Prostate gland (tissue), 2 donors: ENCODE measurements around the gene MED22. TPM values are rescaled to one million over a fixed set of nuclear protein-coding genes. Genes with fewer than 3 reads are reported as not detected.

ENCODE experiments used
- DNase-seq: peaks from one replicate; pipeline ENCODE4 v3.0.0-alpha.2; 2019; ENCODE audit warnings: low spot score
- H3K27ac ChIP-seq, 2 donors: fragments of 200-600 bp; sonication (generic); 2 replicates each; pipeline ENCODE4 v1.5.1; 2017 to 2019
- H3K27me3 ChIP-seq: fragments of 200-600 bp; sonication (generic); replicated peaks from 2 replicates; pipeline ENCODE4 v1.5.1; 2019; ENCODE audit not compliant: insufficient read depth
- H3K36me3 ChIP-seq, 2 donors: fragments of 200-600 bp; sonication (generic); 1 replicate in 1 of 2; 2 replicates in 1 of 2; pipeline versions ENCODE4 v1.5.1 to v1.8.1; 2017 to 2019
- H3K4me1 ChIP-seq: fragments of 200-600 bp; sonication (generic); replicated peaks from 2 replicates; pipeline ENCODE4 v1.5.1; 2019
- H3K4me3 ChIP-seq, 2 donors: fragments of 200-600 bp; sonication (generic); 2 replicates each; pipeline ENCODE4 v1.5.1; 2017 to 2019
- H3K9me3 ChIP-seq: fragments of 200-600 bp; sonication (generic); 2 replicates; pipeline ENCODE4 v1.5.1; 2017
- CTCF ChIP-seq, 4 experiments: fragments of 200-600 bp in 2 of 4; fragments of 450-650 bp in 2 of 4; sonication (generic) in 2 of 4; IDR thresholded peaks; 1 replicate in 3 of 4; 2 replicates in 1 of 4; pipeline ENCODE4 v1.5.1; 2016 to 2019; ENCODE audit warnings: antibody characterized with exemption in 4 of 4, mild to moderate bottlenecking in 2 of 4, moderate library complexity in 2 of 4
- POLR2A ChIP-seq: fragments of 450-650 bp; IDR thresholded peaks from one replicate; pipeline ENCODE4 v1.6.1; 2016; ENCODE audit warnings: antibody characterized with exemption, mild to moderate bottlenecking
- POLR2AphosphoS5 ChIP-seq: sonication (generic); formaldehyde crosslinking; IDR thresholded peaks from one replicate; pipeline ENCODE4 v1.6.1; 2017; ENCODE audit warnings: antibody characterized with exemption
- WGBS: methylation state at CpG from one replicate; pipeline ENCODE4 v1.1.5; 2018; 5-methylcytosine and 5-hydroxymethylcytosine counted together
- intact Hi-C: fragments of 100-400 bp; cut with DNase I; formaldehyde crosslinking; loops from one replicate; pipeline ENCODE4 v1.14.2; 2022
- small RNA-seq, 2 donors: library from RNA; depleted of rRNA; stranded (forward); fragments of <200 nt; gene quantifications; one replicate each; pipeline ENCODE3, GENCODE V24; 2016
- total RNA-seq, 2 donors: library from RNA; depleted of rRNA; stranded (reverse); fragments of >200 nt; gene quantifications; one replicate each; pipeline ENCODE4 v1.1.0, GENCODE V29; 2016

The MED22 gene
- total RNA-seq, 2 donors from 2014 or later: 31.1 to 32.6 TPM

GRCh38 chr9:133294257-133294656, 53.7 kb downstream of the MED22 start:
- H3K4me1 ChIP-seq: no peaks in the 10 kb centered on the region
- 81% methylated on average over 1 of the region's 1 CpG for WGBS
- H3K4me3 ChIP-seq: no peak overlapping the region
- no peaks in the 10 kb centered on the region for H3K27me3 ChIP-seq
- H3K36me3 ChIP-seq: no peaks in the 10 kb centered on the region
- H3K27ac ChIP-seq: no peak overlapping the region
- DNase-seq: no peak
- no peaks in the 10 kb centered on the region for H3K9me3 ChIP-seq
- no peak for TF ChIP-seq POLR2AphosphoS5
- TF ChIP-seq POLR2A: no peak
- intact Hi-C loops: no loop called here

GRCh38 chr9:133290751-133291302, 57.1 kb downstream of the MED22 start:
- 89% methylated on average over 2 of the region's 2 CpGs for WGBS
- Histone ChIP-seq H3K4me1 (no peaks in the 10 kb centered on the region), H3K9me3 (no peaks in the 10 kb centered on the region), H3K27me3 (no peaks in the 10 kb centered on the region), H3K36me3 (no peaks in the 10 kb centered on the region), H3K27ac (no peak overlapping the region), H3K4me3 (no peak overlapping the region)
- TF ChIP-seq POLR2A (no peak), POLR2AphosphoS5 (no peak), CTCF (IDR thresholded peaks at IDR 0.05) (no peak)
- DNase-seq: no peak
- intact Hi-C loops: no loop called here

Small RNAs within 50 kb of the gene (small RNA-seq; reads per million reads assigned to genes)
- gene RF00019: 0 reads per million in 2 donors
- 0 reads per million in 2 donors for gene SNORD24
- gene SNORD36A: 0 reads per million in 2 donors
- gene SNORD36B: 0 reads per million in 2 donors
- gene SNORD36C: 0 reads per million in 2 donors

Other genes with a start within 250 kb of the MED22 start
- 10 to 100 TPM; 49.6 to 77.4 TPM for gene RALGDS, start 226.9 kb downstream of the MED22 start, total RNA-seq
- 10 to 100 TPM; 10.7 to 14.0 TPM for gene GBGT1, start 184.2 kb downstream of the MED22 start, total RNA-seq
- gene OBP2B, start 138.9 kb downstream of the MED22 start, total RNA-seq: 10 to 100 TPM in 1 of 2 donors, 1 to 10 TPM in 1; 1.6 to 35.2 TPM
- gene ABO, start 72.9 kb downstream of the MED22 start, total RNA-seq: 10 to 100 TPM in 1 of 2 donors, 1 to 10 TPM in 1; 3.5 to 14.8 TPM
- gene SURF6, start 11.9 kb downstream of the MED22 start, total RNA-seq: 10 to 100 TPM; 25.7 to 40.3 TPM
- gene RPL7A, start 87 bp upstream of the MED22 start, total RNA-seq: 1,000 to 10,000 TPM; 1,667 to 2,501 TPM
- 10 to 100 TPM; 53.3 to 73.8 TPM for gene SURF1, start 8.4 kb upstream of the MED22 start, total RNA-seq
- gene SURF2, start 8.4 kb upstream of the MED22 start, total RNA-seq: 10 to 100 TPM; 16.4 to 57.6 TPM
- gene SURF4, start 27.9 kb upstream of the MED22 start, total RNA-seq: 100 to 1,000 TPM; 185 to 204 TPM
- gene STKLD1, start 28.2 kb upstream of the MED22 start, total RNA-seq: 1 to 10 TPM in 1 of 2 donors, under 1 TPM in 1; 0.87 to 1.0 TPM
- 10 to 100 TPM; 20.8 to 34.5 TPM for gene REXO4, start 69.9 kb upstream of the MED22 start, total RNA-seq
- gene ADAMTS13, start 74.2 kb upstream of the MED22 start, total RNA-seq: 1 to 10 TPM; 2.8 to 8.1 TPM
- gene CACFD1, start 111.8 kb upstream of the MED22 start, total RNA-seq: 10 to 100 TPM; 23.0 to 40.2 TPM
- 1 to 10 TPM in 1 of 2 donors, under 1 TPM in 1; 0.77 to 3.4 TPM for gene SLC2A6, start 131.0 kb upstream of the MED22 start, total RNA-seq
- not detected for gene MYMK, start 176.8 kb upstream of the MED22 start, total RNA-seq
- 10 to 100 TPM in 1 of 2 donors, 1 to 10 TPM in 1; 1.6 to 11.6 TPM for gene ADAMTSL2, start 186.6 kb upstream of the MED22 start, total RNA-seq